IMR-90 (cell line): ENCODE results near the gene NTPCR. TPM values are rescaled to one million over a fixed set of nuclear protein-coding genes. Genes with fewer than 3 reads are reported as not detected.

Experiments
- ATAC-seq: fragments of 200-7000 bp; cut with Tn5 transposase; 2 replicates; pipeline ENCODE4 v1.9.1; 2020; ENCODE audit warnings: low read depth, mild to moderate bottlenecking, moderate library complexity
- BruUV-seq: library from RNA; stranded (reverse); fragments of 400-500 nt; replicated peaks from 2 replicates; lab custom pipeline; 2021; lab: Mats Ljungman, UMichigan
- CTCF ChIA-PET: fragments of 300-600 bp; formaldehyde crosslinking; extraction: SDS; loops from one replicate; lab custom pipeline; 2021; ENCODE audit warnings: antibody characterized with exemption; lab: Yijun Ruan, JAX
- POLR2A ChIA-PET: fragments of 300-600 bp; sonication (Branson Sonifier 250); formaldehyde crosslinking; loops from one replicate; lab custom pipeline; 2022; ENCODE audit warnings: antibody characterized with exemption; ENCODE audit not compliant: unreplicated experiment; lab: Charles Lee
- DNase-seq: peaks from one replicate; pipeline ENCODE4 v3.0.0; 2013
- H2AFZ ChIP-seq: replicated peaks from 2 replicates; pipeline ENCODE3; 2013; ENCODE audit warnings: low read length, mild to moderate bottlenecking; ENCODE audit not compliant: poor library complexity
- H2AK5ac ChIP-seq: 2 replicates; pipeline ENCODE4 v1.6.1; 2013; ENCODE audit warnings: low read depth, low read length, inconsistent platforms
- H2AK9ac ChIP-seq: replicated peaks from 2 replicates; pipeline ENCODE3; 2013; ENCODE audit warnings: mild to moderate bottlenecking, low read depth, low read length, moderate library complexity; ENCODE audit not compliant: poor library complexity
- H2BK120ac ChIP-seq: 2 replicates; pipeline ENCODE4 v1.6.1; 2013; ENCODE audit warnings: low read depth, low read length, inconsistent platforms
- H2BK15ac ChIP-seq: 3 replicates; pipeline ENCODE4 v1.6.1; 2013; ENCODE audit warnings: low read depth, low read length, inconsistent platforms
- H2BK20ac ChIP-seq: 2 replicates; pipeline ENCODE4 v1.6.1; 2013; ENCODE audit warnings: low read depth, mild to moderate bottlenecking, inconsistent platforms, low read length, moderate library complexity
- H2BK5ac ChIP-seq: 2 replicates; pipeline ENCODE4 v1.6.1; 2013; ENCODE audit warnings: mild to moderate bottlenecking, low read depth, low read length, inconsistent platforms; ENCODE audit not compliant: poor library complexity, severe bottlenecking
- H3K14ac ChIP-seq: replicated peaks from 2 replicates; pipeline ENCODE4 v1.6.1; 2013; ENCODE audit warnings: low read depth, low read length, inconsistent platforms
- H3K18ac ChIP-seq: 2 replicates; pipeline ENCODE4 v1.6.1; 2013; ENCODE audit warnings: low read depth, low read length, control low read depth
- H3K23ac ChIP-seq: 2 replicates; pipeline ENCODE4 v1.6.1; 2013; ENCODE audit warnings: low read depth, low read length, inconsistent platforms
- H3K27ac ChIP-seq: 2 replicates; pipeline ENCODE4 v1.5.1; 2013; ENCODE audit warnings: mild to moderate bottlenecking, control low read depth, low read length; ENCODE audit not compliant: insufficient read depth
- H3K27me3 ChIP-seq: 2 replicates; pipeline ENCODE4 v1.6.1; 2013; ENCODE audit warnings: low read length; ENCODE audit not compliant: control insufficient read depth, insufficient read depth
- H3K36me3 ChIP-seq: 2 replicates; pipeline ENCODE4 v1.6.1; 2013; ENCODE audit warnings: low read length, mixed read lengths; ENCODE audit not compliant: control insufficient read depth, insufficient read depth
- H3K4ac ChIP-seq: 2 replicates; pipeline ENCODE4 v1.6.1; 2013; ENCODE audit warnings: low read depth, low read length, inconsistent platforms
- H3K4me1 ChIP-seq: 2 replicates; pipeline ENCODE4 v1.6.1; 2013; ENCODE audit warnings: low read length, mixed read lengths; ENCODE audit not compliant: control insufficient read depth, insufficient read depth
- H3K4me2 ChIP-seq: 2 replicates; pipeline ENCODE4 v1.6.1; 2013; ENCODE audit warnings: low read depth, mild to moderate bottlenecking, control low read depth, low read length, moderate library complexity
- H3K4me3 ChIP-seq: 2 replicates; pipeline ENCODE4 v1.5.1; 2013; ENCODE audit warnings: low read depth, mild to moderate bottlenecking, control low read depth, low read length, moderate library complexity; ENCODE audit not compliant: insufficient read depth
- H3K56ac ChIP-seq: 2 replicates; pipeline ENCODE4 v1.6.1; 2013; ENCODE audit warnings: low read length, inconsistent platforms; ENCODE audit not compliant: insufficient read depth; ENCODE audit errors: extremely low read depth
- H3K79me1 ChIP-seq, 2 experiments: 2 replicates each; pipeline ENCODE4 v1.6.1; 2013; ENCODE audit warnings: low read length in 2 of 2, inconsistent platforms in 1 of 2, low read depth in 1 of 2
- H3K9ac ChIP-seq: 2 replicates; pipeline ENCODE4 v1.6.1; 2013; ENCODE audit warnings: low read depth, low read length, control low read depth
- H3K9me1 ChIP-seq: 2 replicates; pipeline ENCODE4 v1.6.1; 2013; ENCODE audit warnings: low read length, inconsistent platforms; ENCODE audit not compliant: insufficient read depth
- H3K9me3 ChIP-seq: 2 replicates; pipeline ENCODE4 v1.6.1; 2013; ENCODE audit warnings: low read length; ENCODE audit not compliant: control insufficient read depth, insufficient read depth
- H4K20me1 ChIP-seq: 2 replicates; pipeline ENCODE4 v1.6.1; 2013; ENCODE audit warnings: low read length, inconsistent platforms; ENCODE audit not compliant: insufficient read depth
- H4K5ac ChIP-seq: 2 replicates; pipeline ENCODE4 v1.6.1; 2013; ENCODE audit warnings: mild to moderate bottlenecking, low read depth, low read length, control low read depth
- H4K8ac ChIP-seq, 2 experiments: 2 replicates each; pipeline ENCODE4 v1.6.1; 2013; ENCODE audit warnings: low read depth in 2 of 2, low read length in 2 of 2, control low read depth in 1 of 2, inconsistent platforms in 1 of 2
- H4K91ac ChIP-seq: 2 replicates; pipeline ENCODE4 v1.6.1; 2013; ENCODE audit warnings: low read depth, low read length, inconsistent platforms; ENCODE audit not compliant: insufficient read depth
- BHLHE40 ChIP-seq: fragments of 150-350 bp; IDR thresholded peaks from 2 replicates; pipeline ENCODE4 v1.6.1; 2016; ENCODE audit warnings: mild to moderate bottlenecking, low read depth, low read length
- CEBPB ChIP-seq: IDR thresholded peaks from 2 replicates; pipeline ENCODE4 v1.6.1; 2012; ENCODE audit warnings: low read depth, low read length, improper control_type of control experiment
- CHD1 ChIP-seq: IDR thresholded peaks from 2 replicates; pipeline ENCODE4 v1.6.1; 2012; ENCODE audit warnings: low read depth, low read length, improper control_type of control experiment
- CTCF ChIP-seq: conservative IDR thresholded peaks from 2 replicates; pipeline ENCODE4 v1.5.1; 2012; ENCODE audit warnings: mild to moderate bottlenecking, low read depth, low read length, improper control_type of control experiment
- MAFK ChIP-seq: IDR thresholded peaks from 2 replicates; pipeline ENCODE4 v1.6.1; 2012; ENCODE audit warnings: low read depth, low read length, improper control_type of control experiment
- MAZ ChIP-seq: IDR thresholded peaks from 2 replicates; pipeline ENCODE4 v1.6.1; 2012; ENCODE audit warnings: low read depth, mild to moderate bottlenecking, low read length, improper control_type of control experiment, moderate library complexity, borderline replicate concordance
- MXI1 ChIP-seq: IDR thresholded peaks from 2 replicates; pipeline ENCODE4 v1.6.1; 2012; ENCODE audit warnings: low read depth, mild to moderate bottlenecking, low read length, moderate library complexity, borderline replicate concordance
- NFE2L2 ChIP-seq: fragments of 150-350 bp; IDR thresholded peaks from 2 replicates; pipeline ENCODE4 v1.6.1; 2016; ENCODE audit warnings: low read depth, mild to moderate bottlenecking, low read length
- RAD21 ChIP-seq: IDR thresholded peaks from 2 replicates; pipeline ENCODE4 v1.6.1; 2012; ENCODE audit warnings: low read length, improper control_type of control experiment
- RFX5 ChIP-seq: IDR thresholded peaks from 2 replicates; pipeline ENCODE4 v1.8.0; 2012; ENCODE audit warnings: low read depth, mild to moderate bottlenecking, low read length, moderate library complexity
- SMC3 ChIP-seq: fragments of 150-350 bp; IDR thresholded peaks from 2 replicates; pipeline ENCODE4 v1.6.1; 2016; ENCODE audit warnings: low read depth, mild to moderate bottlenecking, antibody characterized with exemption, low read length, moderate library complexity
- WGBS, 2 experiments: methylation state at CpG; one replicate each; pipeline versions ENCODE4 v1.1.5 to v1.1.7; 2013; ENCODE audit warnings: missing lambda C conversion rate in 2 of 2; ENCODE audit not compliant: insufficient read length in 1 of 2; ENCODE audit errors: extremely low coverage in 2 of 2; 5-methylcytosine and 5-hydroxymethylcytosine counted together
- dilution Hi-C: fragments of 300-500 bp; cut with HindIII; formaldehyde crosslinking; loops from one replicate; pipeline ENCODE4 v1.14.3; 2018; ENCODE audit warnings: low sequenced_read_pairs; ENCODE audit not compliant: unreplicated experiment
- in situ Hi-C: fragments of 300-500 bp; cut with MboI; formaldehyde crosslinking; loops from 3 replicates; pipeline ENCODE4 v1.14.3; 2019; ENCODE audit warnings: low sequenced_read_pairs, inconsistent platforms, mixed read lengths
- intact Hi-C: fragments of 100-400 bp; cut with micrococcal nuclease; formaldehyde crosslinking; loops from 2 replicates; pipeline ENCODE4 v1.10.0; 2022
- polyA plus RNA-seq, 3 experiments: library from polyadenylated mRNA; depleted of rRNA; stranded (reverse); fragments of >200 nt; gene quantifications; 2 replicates each; pipeline ENCODE4 v1.2.3, GENCODE V29; 2012; ENCODE audit warnings: low replicate concordance in 1 of 3
- total RNA-seq: library from RNA; depleted of rRNA; stranded (reverse); fragments of >200 nt; gene quantifications from 2 replicates; pipeline ENCODE4 v1.2.3, GENCODE V29; 2012

NTPCR gene
- total and polyA plus RNA-seq, 2 of the 4 experiments (the other 2 are of a cell fraction), result 13.3 to 16.5 TPM

- intact Hi-C loops, result no loop called here
- Histone ChIP-seq H3K4me1 (no peaks in the 10 kb centered on the region; the same call in 1 of the 2 replicates), H3K36me3 (no peaks in the 10 kb centered on the region), H3K4me3 (no peak overlapping the region), H4K5ac (no peak overlapping the region; the same call in 1 of the 2 replicates), H2AK9ac (no peak overlapping the region), H3K4ac (no peak overlapping the region), H2BK20ac (no peak overlapping the region), H3K79me1 (no peaks in the 10 kb centered on the region), H3K18ac (no peak overlapping the region; the same call in 1 of the 2 replicates), H3K27ac (no peak overlapping the region), H3K14ac (no peak overlapping the region), H4K20me1 (no peaks in the 10 kb centered on the region), H2AK5ac (no peak overlapping the region), H3K9me3 (no peaks in the 10 kb centered on the region), H3K27me3 (no peaks in the 10 kb centered on the region), H2BK15ac (no peak overlapping the region), H2BK5ac (no peak overlapping the region), H3K9me1 (no peaks in the 10 kb centered on the region), H3K56ac (no peak overlapping the region), H4K91ac (no peak overlapping the region), H3K23ac (no peak overlapping the region), H4K8ac (no peak overlapping the region), H3K4me2 (no peak overlapping the region), H2BK120ac (no peak overlapping the region), H3K9ac (no peak overlapping the region), H2AFZ (no peak overlapping the region)
- CTCF ChIA-PET, result no interaction called here
- POLR2A ChIA-PET, result no interaction called here
- dilution Hi-C loops, result no loop called here
- ATAC-seq (no peak), DNase-seq (no peak)
- in situ Hi-C loops, result no loop called here
- 86% methylated on average over 2 of the region's 4 CpGs; no CpG with 5 or more reads in 1 of the 2 experiments for WGBS, 2 experiments
- no TSS peak for BruUV-seq
- TF ChIP-seq RFX5 (no peak), CHD1 (no peak), BHLHE40 (no peak), CTCF (no peak), MAZ (no peak), SMC3 (no peak), MAFK (no peak), MXI1 (no peak), CEBPB (no peak), NFE2L2 (no peak), RAD21 (no peak)
Measured at GRCh38 chr1:233032916-233033315, 82.5 kb downstream of the NTPCR start.
